Measurements from ENCODE around the gene SLC7A14.

DNA sequence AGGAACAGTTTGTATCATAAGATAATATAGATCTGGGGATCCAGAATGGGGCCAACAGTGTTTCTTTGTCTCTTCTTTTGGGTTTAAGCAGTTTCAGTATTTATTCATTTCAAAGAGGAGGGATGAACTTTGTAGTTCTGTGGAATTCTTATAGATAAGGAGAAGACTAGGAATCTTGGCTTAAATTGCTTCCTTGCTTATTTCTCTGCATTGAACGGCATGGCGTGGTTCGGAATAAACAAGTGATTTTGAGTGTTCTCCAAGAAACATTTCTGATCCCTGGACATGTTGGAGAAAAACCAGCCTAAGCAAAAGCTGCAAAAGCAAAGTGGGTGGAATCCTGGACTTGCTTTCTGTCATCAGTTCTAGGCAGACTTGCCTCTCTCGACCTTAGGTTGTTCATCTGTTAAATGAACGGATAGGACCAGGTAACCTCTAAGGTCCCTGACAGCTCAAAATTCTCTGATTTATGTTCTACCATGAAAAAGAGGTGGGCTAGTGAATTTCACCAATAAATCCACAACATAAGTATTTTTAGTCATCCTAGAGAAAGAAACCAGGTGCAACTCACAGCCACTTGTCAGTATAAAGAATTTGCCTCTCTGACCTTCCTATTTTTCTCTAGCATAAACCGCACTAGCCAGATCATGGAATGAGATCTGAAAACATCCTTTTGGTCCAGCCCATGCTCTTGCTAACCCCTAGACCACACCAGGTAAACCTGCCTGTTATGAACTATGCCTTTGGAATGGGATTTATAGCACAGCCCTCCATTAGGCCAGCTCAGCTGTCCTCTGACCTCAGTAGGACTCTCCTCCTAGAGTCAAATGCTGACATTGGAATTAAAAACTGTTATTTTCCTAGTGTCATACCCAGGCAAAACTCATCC lies 88.4 kb downstream of the SLC7A14 start:
- TF ChIP-seq, protein P1, sequence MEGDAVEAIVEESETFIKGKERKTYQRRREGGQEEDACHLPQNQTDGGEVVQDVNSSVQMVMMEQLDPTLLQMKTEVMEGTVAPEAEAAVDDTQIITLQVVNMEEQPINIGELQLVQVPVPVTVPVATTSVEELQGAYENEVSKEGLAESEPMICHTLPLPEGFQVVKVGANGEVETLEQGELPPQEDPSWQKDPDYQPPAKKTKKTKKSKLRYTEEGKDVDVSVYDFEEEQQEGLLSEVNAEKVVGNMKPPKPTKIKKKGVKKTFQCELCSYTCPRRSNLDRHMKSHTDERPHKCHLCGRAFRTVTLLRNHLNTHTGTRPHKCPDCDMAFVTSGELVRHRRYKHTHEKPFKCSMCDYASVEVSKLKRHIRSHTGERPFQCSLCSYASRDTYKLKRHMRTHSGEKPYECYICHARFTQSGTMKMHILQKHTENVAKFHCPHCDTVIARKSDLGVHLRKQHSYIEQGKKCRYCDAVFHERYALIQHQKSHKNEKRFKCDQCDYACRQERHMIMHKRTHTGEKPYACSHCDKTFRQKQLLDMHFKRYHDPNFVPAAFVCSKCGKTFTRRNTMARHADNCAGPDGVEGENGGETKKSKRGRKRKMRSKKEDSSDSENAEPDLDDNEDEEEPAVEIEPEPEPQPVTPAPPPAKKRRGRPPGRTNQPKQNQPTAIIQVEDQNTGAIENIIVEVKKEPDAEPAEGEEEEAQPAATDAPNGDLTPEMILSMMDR (IDR thresholded peaks at IDR 0.05; ENCODE audit: insufficient read depth, low read depth, low read length), result no peak
- no peak for TF ChIP-seq EZH2 (IDR thresholded peaks at IDR 0.05; ENCODE audit: insufficient read depth, low read length)
